Heart left ventricle (tissue), 13 donors: ENCODE data around the gene BCAS4.

Experiments
- CTCF ChIP-seq, 12 donors: fragments of 200-600 bp; sonication (generic) in 4 of 12; IDR thresholded peaks; one replicate each; pipeline versions ENCODE4 v1.5.0 to v1.8.0; 2018 to 2022; ENCODE audit warnings: antibody characterized with exemption in 12 of 12, mild to moderate bottlenecking in 5 of 12
- POLR2A ChIP-seq, 2 donors: fragments of 450-650 bp; IDR thresholded peaks; one replicate each; pipeline ENCODE4 v1.6.1; 2017; ENCODE audit warnings: antibody characterized with exemption in 2 of 2, mild to moderate bottlenecking in 2 of 2, moderate library complexity in 2 of 2
- donor health status: ischemic (EF 13 %, LVEDD 7.1; RV severe dilation, severe dysfunction).
- donor health status: DM: no; HTN: yes; CAD: no.
- donor health status: DM: no; HTN: no; CAD: no.
- donor health status: ischemic (EF 25% LVEDD 6.9; RV normal size, moderate dysfunction).
- donor health status: ischemic (EF 25% LVEDD 5.7; RV mildly dilated, moderate dysfunction).
- donor health status: ischemic (EF 35%, LVEDD 5.7; RV mildly dilated, moderate dysfunction).
- donor health status: nonischemic (EF 11% LVEDD 7.7; RV severe dilation, severe dysfunction).
- donor health status: DM: yes; HTN: yes; CAD: no.
- donor health status: PGD.
- donor health status: ischemic (EF 29% LVEDD 5.4; RV normal size, mild dysfunction).
- donor health status: nonischemic (EF 23%, LVEDD 6.1; RV moderate dilation, normal function).

- no peak for TF ChIP-seq CTCF (IDR thresholded peaks at IDR 0.05)
- no peak for TF ChIP-seq POLR2A (IDR thresholded peaks at IDR 0.05)
These were observed 16.0 kb downstream of the BCAS4 start for GRCh38 chr20:50810842-50811241.
